ENCODE measurements around the gene MAGI2. TPM values are rescaled to one million over a fixed set of nuclear protein-coding genes. Genes with fewer than 3 reads are reported as not detected.

Gene MAGI2
- total RNA-seq, 1 donor from 2014 or later = 5.8 TPM

DNA sequence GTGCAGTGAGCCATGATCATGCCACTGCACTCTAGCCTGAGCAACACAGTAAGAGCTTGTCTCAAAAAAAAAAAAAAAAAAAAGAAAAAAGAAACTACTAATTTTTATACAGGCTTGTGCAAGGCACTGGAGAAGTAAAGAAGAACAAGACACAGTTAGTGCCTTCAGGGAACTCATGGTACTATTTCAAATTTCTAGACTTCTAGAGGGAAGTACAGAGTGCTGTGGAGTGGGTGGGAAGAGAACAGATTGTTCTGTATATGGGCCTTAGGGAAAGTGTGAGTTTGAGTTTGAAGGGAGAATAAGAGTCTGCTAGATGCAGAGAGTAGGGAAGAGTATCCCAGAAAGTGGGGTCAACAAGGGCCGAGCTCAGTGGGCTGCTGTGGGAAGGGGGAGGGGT, 1420.1 kb downstream of the MAGI2 start:
- Mint-ChIP-seq H3K4me1 (ENCODE audit: low read depth) (no peaks in the 10 kb centered on the region), H3K4me3 (ENCODE audit: unreplicated experiment) (no peak overlapping the region), H3K36me3 (ENCODE audit: low read depth) (peaks cover 3% of the 10 kb centered on the region), H3K27me3 (ENCODE audit: low read depth) (peaks cover 29% of the 10 kb centered on the region), H3K27ac (ENCODE audit: unreplicated experiment) (no peak overlapping the region), H3K9me3 (ENCODE audit: low read depth) (no peaks in the 10 kb centered on the region)
- TF ChIP-seq, protein P1, sequence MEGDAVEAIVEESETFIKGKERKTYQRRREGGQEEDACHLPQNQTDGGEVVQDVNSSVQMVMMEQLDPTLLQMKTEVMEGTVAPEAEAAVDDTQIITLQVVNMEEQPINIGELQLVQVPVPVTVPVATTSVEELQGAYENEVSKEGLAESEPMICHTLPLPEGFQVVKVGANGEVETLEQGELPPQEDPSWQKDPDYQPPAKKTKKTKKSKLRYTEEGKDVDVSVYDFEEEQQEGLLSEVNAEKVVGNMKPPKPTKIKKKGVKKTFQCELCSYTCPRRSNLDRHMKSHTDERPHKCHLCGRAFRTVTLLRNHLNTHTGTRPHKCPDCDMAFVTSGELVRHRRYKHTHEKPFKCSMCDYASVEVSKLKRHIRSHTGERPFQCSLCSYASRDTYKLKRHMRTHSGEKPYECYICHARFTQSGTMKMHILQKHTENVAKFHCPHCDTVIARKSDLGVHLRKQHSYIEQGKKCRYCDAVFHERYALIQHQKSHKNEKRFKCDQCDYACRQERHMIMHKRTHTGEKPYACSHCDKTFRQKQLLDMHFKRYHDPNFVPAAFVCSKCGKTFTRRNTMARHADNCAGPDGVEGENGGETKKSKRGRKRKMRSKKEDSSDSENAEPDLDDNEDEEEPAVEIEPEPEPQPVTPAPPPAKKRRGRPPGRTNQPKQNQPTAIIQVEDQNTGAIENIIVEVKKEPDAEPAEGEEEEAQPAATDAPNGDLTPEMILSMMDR (IDR thresholded peaks at IDR 0.05) = no peak
- no peak for DNase-seq (ENCODE audit: low spot score)

DNA sequence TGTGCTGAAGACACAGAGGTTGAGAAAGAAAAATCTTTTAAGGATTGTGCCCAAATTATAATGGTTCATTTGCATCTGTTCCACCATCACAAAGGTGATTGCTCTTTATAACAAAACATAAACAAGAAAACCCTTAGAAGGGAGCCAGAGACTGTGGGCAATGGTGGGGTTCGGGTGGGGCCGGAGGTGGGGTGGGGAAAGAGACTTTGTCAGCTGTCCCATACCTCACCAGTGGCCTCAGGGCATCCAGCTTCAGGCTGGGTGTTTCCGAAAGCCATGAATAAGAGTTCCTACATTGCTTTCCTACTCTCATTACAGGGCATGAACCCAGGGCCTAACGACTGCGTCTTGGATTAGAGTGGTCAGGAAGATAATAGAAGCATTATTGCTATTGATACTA, 1427.0 kb downstream of the MAGI2 start:
- no peak for DNase-seq (ENCODE audit: low spot score)
- TF ChIP-seq, protein P1 (IDR thresholded peaks at IDR 0.05) = no peak
- no peaks in the 10 kb centered on the region for H3K4me1 Mint-ChIP-seq (ENCODE audit: low read depth)
- H3K27ac Mint-ChIP-seq (ENCODE audit: unreplicated experiment) = no peak overlapping the region
- no peak overlapping the region for H3K4me3 Mint-ChIP-seq (ENCODE audit: unreplicated experiment)
- H3K9me3 Mint-ChIP-seq (ENCODE audit: low read depth) = no peaks in the 10 kb centered on the region
- H3K27me3 Mint-ChIP-seq (ENCODE audit: low read depth) = peaks cover 10% of the 10 kb centered on the region
- H3K36me3 Mint-ChIP-seq (ENCODE audit: low read depth) = no peaks in the 10 kb centered on the region

DNA sequence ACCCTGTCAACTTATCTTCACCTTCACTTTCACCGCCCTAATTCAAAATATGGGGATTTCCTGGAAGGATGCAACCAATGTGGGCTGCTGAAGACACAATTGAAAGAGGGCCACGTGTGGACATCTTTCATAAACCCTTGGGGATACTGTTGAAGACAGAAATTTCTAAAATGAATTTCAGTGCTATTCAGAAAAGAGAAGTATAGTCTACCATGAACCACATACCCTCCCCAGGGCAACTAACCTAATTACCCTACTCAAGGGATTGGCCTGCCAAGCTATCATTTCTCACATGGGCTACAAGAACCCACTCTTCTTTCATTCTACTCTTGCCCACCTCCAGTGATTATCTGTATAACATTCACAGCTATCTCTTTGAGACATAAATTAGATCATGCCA, 1428.9 kb downstream of the MAGI2 start:
- TF ChIP-seq, protein P1 (IDR thresholded peaks at IDR 0.05) = no peak
- H3K4me3 Mint-ChIP-seq (ENCODE audit: unreplicated experiment) = no peak overlapping the region
- no peak for DNase-seq (ENCODE audit: low spot score)
- H3K27me3 Mint-ChIP-seq (ENCODE audit: low read depth) = peaks cover 4% of the 10 kb centered on the region
- no peaks in the 10 kb centered on the region for H3K9me3 Mint-ChIP-seq (ENCODE audit: low read depth)
- H3K36me3 Mint-ChIP-seq (ENCODE audit: low read depth) = no peaks in the 10 kb centered on the region
- peaks cover 8% of the 10 kb centered on the region for H3K4me1 Mint-ChIP-seq (ENCODE audit: low read depth)
- H3K27ac Mint-ChIP-seq (ENCODE audit: unreplicated experiment) = no peak overlapping the region

DNA sequence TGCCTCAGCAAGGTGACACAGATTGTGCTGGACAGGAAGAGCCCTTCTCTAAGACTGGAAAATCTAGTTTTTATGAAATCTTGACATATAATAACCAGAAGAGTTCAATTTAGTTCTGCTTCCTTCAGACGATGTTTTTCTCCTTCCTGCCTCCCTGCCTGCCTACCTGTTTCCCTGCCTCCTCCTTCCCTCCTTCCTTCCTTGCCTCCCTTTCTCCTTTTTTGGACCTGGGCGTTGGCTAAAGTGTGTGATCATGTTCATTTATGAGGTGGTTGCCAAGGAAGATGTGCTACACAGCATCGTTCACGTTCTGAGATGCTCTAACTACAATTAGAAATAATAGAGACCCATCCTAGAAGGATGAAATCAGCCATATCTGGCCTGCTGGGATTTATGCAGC, 1430.3 kb downstream of the MAGI2 start:
- Mint-ChIP-seq H3K27me3 (ENCODE audit: low read depth) (peaks cover 3% of the 10 kb centered on the region), H3K4me3 (ENCODE audit: unreplicated experiment) (no peak overlapping the region), H3K9me3 (ENCODE audit: low read depth) (no peaks in the 10 kb centered on the region), H3K4me1 (ENCODE audit: low read depth) (peaks cover 17% of the 10 kb centered on the region), H3K36me3 (ENCODE audit: low read depth) (no peaks in the 10 kb centered on the region), H3K27ac (ENCODE audit: unreplicated experiment) (no peak overlapping the region)
- no peak for DNase-seq (ENCODE audit: low spot score)
- TF ChIP-seq, protein P1 (IDR thresholded peaks at IDR 0.05) = no peak

DNA sequence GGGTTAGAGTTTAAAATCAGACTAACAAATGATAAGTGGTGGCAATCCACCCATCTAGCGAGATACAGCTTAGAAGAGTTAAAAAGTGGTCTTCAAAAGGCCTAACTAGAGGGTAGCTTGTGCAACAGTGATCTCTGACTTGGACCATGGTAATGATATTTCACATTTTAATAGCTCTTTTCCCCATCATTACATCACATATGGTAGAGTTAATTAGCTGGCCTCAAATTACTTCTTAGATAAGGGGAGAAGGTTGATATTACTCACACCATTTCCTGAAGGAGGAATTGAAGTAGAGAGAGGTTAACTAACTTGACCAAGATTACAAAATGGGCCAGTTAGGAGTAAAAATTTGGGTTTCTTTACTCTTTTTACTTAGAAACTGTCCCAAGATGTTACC, 1431.3 kb downstream of the MAGI2 start:
- H3K4me1 Mint-ChIP-seq (ENCODE audit: low read depth) = peaks cover 23% of the 10 kb centered on the region
- TF ChIP-seq, protein P1 (IDR thresholded peaks at IDR 0.05) = no peak
- peaks cover 3% of the 10 kb centered on the region for H3K27me3 Mint-ChIP-seq (ENCODE audit: low read depth)
- H3K27ac Mint-ChIP-seq (ENCODE audit: unreplicated experiment) = no peak overlapping the region
- no peak for DNase-seq (ENCODE audit: low spot score)
- no peak overlapping the region for H3K4me3 Mint-ChIP-seq (ENCODE audit: unreplicated experiment)
- no peaks in the 10 kb centered on the region for H3K9me3 Mint-ChIP-seq (ENCODE audit: low read depth)
- H3K36me3 Mint-ChIP-seq (ENCODE audit: low read depth) = no peaks in the 10 kb centered on the region

Data from chondrocyte (in vitro differentiated cells).